GM19467 (cell line): Measurements from ENCODE around the gene ZNF276.
"Not testable (repeated sequence)": the region's sequence is repeated elsewhere in the genome, so short reads cannot be mapped to it uniquely, and the experiment has no call there.

ENCODE experiments used
- ATAC-seq: cut with Tn5 transposase; IDR thresholded peaks from one replicate; pipeline ENCODE4 v1.9.1; 2021; ENCODE audit warnings: mild to moderate bottlenecking, moderate library complexity; ENCODE audit not compliant: unreplicated experiment

ZNF276 gene

GRCh38 chr16:89720813-89721545 lies at the start of gene ZNF276, which contains the start of gene VPS9D1:
Gene ZNF276 (plus strand): TSS chr16:89721537. CDS start chr16:89721641, 104 bp downstream.
Gene VPS9D1 (minus strand): TSS chr16:89720898. CDS start chr16:89720861, 37 bp downstream.
- peak; percentile 40 for ATAC-seq

- ATAC-seq = not testable (repeated sequence)
These were observed 49.8 kb upstream of the ZNF276 start for GRCh38 chr16:89671565-89671964.

GRCh38 chr16:89672177-89672941 lies 49.0 kb upstream of the ZNF276 start:
- ATAC-seq = no peak

- no peak for ATAC-seq
These were observed 43.1 kb upstream of the ZNF276 start for GRCh38 chr16:89678258-89678657.

- no peak for ATAC-seq
These were observed 35.4 kb upstream of the ZNF276 start for GRCh38 chr16:89685916-89686315.

- ATAC-seq = peak; percentile 69
These were observed 34.7 kb upstream of the ZNF276 start, which contains the start of gene CDK10 for GRCh38 chr16:89686520-89687091. Gene CDK10 (plus strand): TSS chr16:89686689. CDS start chr16:89686711, 22 bp downstream.

- peak; percentile 45 for ATAC-seq
These were observed 34.0 kb upstream of the ZNF276 start for GRCh38 chr16:89687092-89687940.

GRCh38 chr16:89688395-89688794 lies 32.9 kb upstream of the ZNF276 start:
- ATAC-seq = no peak

- no peak for ATAC-seq
These were observed 32.2 kb upstream of the ZNF276 start for GRCh38 chr16:89689142-89689541.

- not testable (repeated sequence) for ATAC-seq
These were observed 31.7 kb upstream of the ZNF276 start for GRCh38 chr16:89689621-89690020.

- ATAC-seq = no peak
These were observed 30.9 kb upstream of the ZNF276 start for GRCh38 chr16:89690392-89690901.

- ATAC-seq = no peak
These were observed 29.9 kb upstream of the ZNF276 start for GRCh38 chr16:89691231-89691985.

- ATAC-seq = no peak
These were observed 29.3 kb upstream of the ZNF276 start for GRCh38 chr16:89691986-89692569.

- ATAC-seq = no peak
These were observed 28.0 kb upstream of the ZNF276 start for GRCh38 chr16:89693289-89693731.

- no peak for ATAC-seq
These were observed 27.2 kb upstream of the ZNF276 start for GRCh38 chr16:89693931-89694783.

GRCh38 chr16:89694784-89695085 lies 26.6 kb upstream of the ZNF276 start:
- ATAC-seq = not testable (repeated sequence)

GRCh38 chr16:89695086-89695874 lies 26.1 kb upstream of the ZNF276 start:
- ATAC-seq = no peak
